AG10803 (cell line): Measurements from ENCODE around the gene DNAJC15.
A peak's percentile ranks its signal among the peaks of the same experiment; 100 is the strongest.

Experiments used
- DNase-seq: peaks from one replicate; pipeline ENCODE4 v3.0.0; 2010; ENCODE audit warnings: low read depth
- H3K4me3 ChIP-seq: 2 replicates; pipeline ENCODE4 v1.5.1; 2011; ENCODE audit warnings: mild to moderate bottlenecking, low read length, control low read depth
- CTCF ChIP-seq: conservative IDR thresholded peaks from 2 replicates; pipeline ENCODE4 v1.5.1; 2011; ENCODE audit warnings: mild to moderate bottlenecking, low read length, control low read depth, inconsistent platforms

Gene DNAJC15

GRCh38 chr13:43127103-43127798 lies 103.9 kb downstream of the DNAJC15 start:
- TF ChIP-seq CTCF: no peak
- no peak overlapping the region for H3K4me3 ChIP-seq
- no peak for DNase-seq

DNA sequence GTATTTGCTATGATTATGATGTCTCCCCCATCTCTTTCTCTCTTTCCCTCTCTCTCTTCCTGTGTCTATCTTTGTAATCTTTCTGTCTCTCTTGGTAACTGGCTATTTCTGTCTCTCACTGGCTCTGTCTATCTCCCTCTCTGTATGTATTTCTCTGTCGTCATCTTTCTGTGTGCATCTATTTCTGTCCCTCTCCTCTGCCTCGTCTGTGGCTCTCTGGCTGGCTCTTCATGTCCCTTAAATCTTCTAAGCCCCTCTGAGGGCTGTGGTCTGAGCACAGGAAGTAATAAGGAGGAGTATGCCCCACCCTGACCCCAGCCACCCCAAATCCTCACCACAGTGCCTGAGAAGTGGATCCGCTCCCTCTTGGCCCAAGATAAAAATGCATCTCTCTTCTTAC lies 104.4 kb downstream of the DNAJC15 start:
- H3K4me3 ChIP-seq: no peak overlapping the region
- no peak for DNase-seq
- no peak for TF ChIP-seq CTCF

DNA sequence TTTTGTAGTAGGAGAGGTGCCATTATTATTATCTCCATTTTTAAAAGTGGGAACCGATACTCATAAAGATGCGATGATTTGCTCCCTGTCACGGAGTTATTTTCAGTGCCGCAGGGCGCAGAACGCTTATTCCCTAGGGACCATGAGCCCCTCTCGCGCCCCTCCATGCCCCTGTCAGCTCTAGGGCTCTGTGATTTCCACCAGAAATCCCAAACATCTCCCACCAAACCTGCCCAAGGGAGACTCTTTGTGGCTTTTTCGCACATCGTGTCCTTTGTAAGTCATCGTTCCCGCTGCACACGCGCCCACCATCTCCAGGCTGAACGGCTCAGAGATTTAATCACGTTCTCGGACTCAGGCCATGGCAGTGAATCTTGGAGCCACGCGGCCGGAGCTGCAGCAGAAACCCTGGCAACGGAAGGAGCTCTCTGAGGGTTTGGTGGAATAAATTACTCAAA lies 105.1 kb downstream of the DNAJC15 start:
- H3K4me3 ChIP-seq: no peak overlapping the region
- DNase-seq: no peak
- no peak for TF ChIP-seq CTCF

DNA sequence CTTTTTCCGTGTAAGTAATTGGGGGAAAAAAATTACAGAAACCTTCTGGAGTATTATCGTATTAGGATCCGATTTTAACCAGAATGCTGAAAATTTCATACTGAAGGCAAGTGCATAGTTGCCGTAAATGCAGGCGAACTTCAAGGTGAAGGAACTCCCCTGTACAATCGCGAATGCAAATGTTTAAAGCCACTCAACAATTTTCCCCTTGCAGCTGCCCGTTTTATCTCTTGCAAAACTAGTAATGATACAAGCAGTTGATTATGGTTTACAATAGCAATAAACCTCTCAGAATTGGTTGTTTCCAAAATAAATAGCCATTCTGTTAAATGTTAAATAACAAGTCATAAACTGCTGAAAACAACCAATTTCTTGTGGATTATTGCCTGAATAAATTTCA lies 105.7 kb downstream of the DNAJC15 start:
- no peak overlapping the region for H3K4me3 ChIP-seq
- DNase-seq: no peak
- no peak for TF ChIP-seq CTCF

DNA sequence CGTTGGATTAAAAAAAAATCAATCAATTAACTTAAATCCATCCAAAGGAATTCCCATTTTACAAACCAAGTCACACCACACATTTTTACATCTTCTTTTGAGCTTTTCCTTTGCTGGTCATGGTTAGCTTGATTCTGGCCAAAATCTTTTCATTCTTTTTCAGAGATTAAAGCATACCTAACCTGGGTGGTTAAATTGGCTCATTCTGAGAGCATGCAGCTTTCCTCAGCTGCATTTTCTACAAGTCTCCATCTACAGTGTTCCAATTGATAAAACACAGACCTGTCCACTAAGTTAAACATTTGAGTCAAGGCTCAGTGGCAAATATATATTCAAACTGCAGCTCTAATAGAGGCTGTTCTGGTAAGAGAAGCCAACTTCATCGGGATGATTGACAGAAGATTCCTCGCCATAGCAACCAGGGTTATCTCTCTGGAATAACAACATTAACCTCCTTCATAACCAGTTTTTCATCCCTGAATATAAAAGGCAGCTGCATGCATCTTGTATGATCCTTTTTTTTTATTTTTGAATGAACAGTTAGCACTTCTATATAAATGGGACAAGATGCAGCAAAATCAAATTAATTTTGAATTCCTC lies 106.2 kb downstream of the DNAJC15 start:
- no peak for DNase-seq
- H3K4me3 ChIP-seq: no peak overlapping the region
- no peak for TF ChIP-seq CTCF

DNA sequence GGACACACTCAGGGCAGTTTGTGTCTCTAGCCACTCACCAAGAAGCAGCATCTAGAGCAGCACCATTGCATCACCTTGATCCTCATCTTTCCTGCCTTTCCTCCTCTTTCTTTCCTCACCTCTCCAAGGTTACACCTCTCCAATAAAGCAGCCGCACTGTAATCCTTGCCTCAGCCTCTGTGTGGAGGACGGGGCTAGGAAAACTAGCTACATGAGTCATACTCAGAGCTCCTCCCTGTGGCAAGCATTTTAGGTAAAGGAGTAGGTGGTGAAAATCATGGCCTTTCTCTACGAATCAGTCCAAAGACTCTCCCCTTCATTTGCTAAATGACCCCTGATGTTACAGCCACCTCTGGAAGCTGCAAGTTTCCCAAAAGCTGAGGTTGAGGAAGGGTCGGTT lies 108.9 kb downstream of the DNAJC15 start:
- H3K4me3 ChIP-seq: no peak overlapping the region
- 0 out of 2 replicates have a peak, but pooled peaks have one; percentile 7 for TF ChIP-seq CTCF
- DNase-seq: no peak

DNA sequence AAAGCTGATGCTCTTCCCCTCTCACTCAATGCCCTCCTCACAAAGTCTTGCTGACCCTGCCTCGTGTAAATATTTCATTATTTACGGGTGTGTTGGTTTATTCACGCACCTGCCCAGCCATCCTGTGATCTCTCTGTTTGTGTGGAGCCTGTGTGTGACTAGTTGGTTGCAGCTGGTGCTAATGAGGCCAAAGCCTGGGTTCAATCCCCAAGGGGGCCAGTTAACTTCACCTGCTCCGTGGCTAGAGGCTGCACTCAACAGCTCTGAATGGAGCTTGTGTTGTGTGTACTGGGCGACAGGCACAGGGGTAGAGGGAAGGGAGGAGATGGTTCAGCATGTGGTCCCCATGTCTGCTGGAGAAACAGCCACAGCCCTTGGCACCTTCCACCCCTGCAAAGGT lies 109.5 kb downstream of the DNAJC15 start:
- no peak for TF ChIP-seq CTCF
- no peak for DNase-seq
- no peak overlapping the region for H3K4me3 ChIP-seq
